Erythroblast (primary cell): ENCODE data around the gene RUNX3.

Source experiments
- GATA1 ChIP-seq: IDR thresholded peaks from 2 replicates; pipeline ENCODE4 v1.6.1; 2011; ENCODE audit warnings: low read depth, mild to moderate bottlenecking, control low read depth, low read length, moderate library complexity
- POLR2A ChIP-seq: IDR thresholded peaks from 2 replicates; pipeline ENCODE4 v1.6.1; 2011; ENCODE audit warnings: mild to moderate bottlenecking, low read length

DNA sequence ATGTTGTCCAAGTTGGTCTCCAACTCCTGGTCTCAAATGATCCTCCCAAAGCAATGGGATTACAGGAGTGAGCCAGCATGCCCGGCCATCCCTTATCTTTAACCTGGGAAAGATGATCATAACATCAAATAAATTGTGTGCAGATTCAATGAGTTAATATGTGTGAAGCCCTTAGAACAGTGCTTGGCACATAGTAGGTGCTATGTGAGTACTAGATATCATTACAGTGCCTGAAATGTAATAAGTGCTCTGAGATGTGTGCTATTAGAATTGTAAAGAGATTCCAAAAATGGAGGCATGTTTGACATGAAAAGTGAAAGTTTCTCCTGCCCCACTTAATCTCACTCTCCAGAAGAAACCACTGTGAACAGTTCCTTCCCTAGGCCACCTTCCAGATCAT lies 71.8 kb downstream of the RUNX3 start:
- TF ChIP-seq POLR2A (no peak), GATA1 (no peak)
